Sigmoid colon (tissue), 4 donors: ENCODE measurements around the gene SMIM20.

ENCODE experiments used
- EP300 ChIP-seq, 4 donors: sonication (generic); formaldehyde crosslinking; IDR thresholded peaks; one replicate each; pipeline ENCODE4 v1.6.1; 2017; ENCODE audit warnings: antibody characterized with exemption in 4 of 4
- POLR2A ChIP-seq, 2 donors: fragments of 450-650 bp; IDR thresholded peaks; one replicate each; pipeline ENCODE4 v1.6.1; 2016; ENCODE audit warnings: antibody characterized with exemption in 2 of 2, mild to moderate bottlenecking in 2 of 2, moderate library complexity in 2 of 2
- TF ChIP-seq, protein P1 (sequence below), 4 experiments: fragments of 450-650 bp in 3 of 4; fragments of 200-600 bp in 1 of 4; IDR thresholded peaks; one replicate each; pipeline ENCODE4 v1.5.1; 2016 to 2019; ENCODE audit warnings: antibody characterized with exemption in 4 of 4, mild to moderate bottlenecking in 3 of 4, moderate library complexity in 2 of 4

DNA sequence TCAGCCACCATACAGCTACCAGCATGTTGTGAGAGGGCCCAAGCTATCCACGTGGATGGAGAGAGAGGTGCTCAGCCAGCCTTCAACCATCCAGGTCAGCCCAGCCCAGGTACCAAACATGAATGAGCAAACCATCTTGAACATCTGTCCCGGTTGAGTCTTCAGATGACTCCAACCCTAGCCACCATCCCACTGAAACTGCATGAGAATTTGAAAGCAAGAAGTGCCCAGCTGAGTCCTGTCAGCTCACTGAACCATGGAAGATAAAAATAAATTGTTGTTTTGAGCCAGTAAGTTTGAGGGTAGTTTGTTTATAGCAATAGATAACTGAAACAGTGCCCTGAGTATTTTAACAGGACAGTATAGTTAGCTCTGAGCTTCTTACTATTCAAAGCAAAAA is 43.9 kb upstream of the SMIM20 start:
- TF ChIP-seq POLR2A (IDR thresholded peaks at IDR 0.05) (no peak), EP300 (IDR thresholded peaks at IDR 0.05) (no peak)
- TF ChIP-seq, protein P1, sequence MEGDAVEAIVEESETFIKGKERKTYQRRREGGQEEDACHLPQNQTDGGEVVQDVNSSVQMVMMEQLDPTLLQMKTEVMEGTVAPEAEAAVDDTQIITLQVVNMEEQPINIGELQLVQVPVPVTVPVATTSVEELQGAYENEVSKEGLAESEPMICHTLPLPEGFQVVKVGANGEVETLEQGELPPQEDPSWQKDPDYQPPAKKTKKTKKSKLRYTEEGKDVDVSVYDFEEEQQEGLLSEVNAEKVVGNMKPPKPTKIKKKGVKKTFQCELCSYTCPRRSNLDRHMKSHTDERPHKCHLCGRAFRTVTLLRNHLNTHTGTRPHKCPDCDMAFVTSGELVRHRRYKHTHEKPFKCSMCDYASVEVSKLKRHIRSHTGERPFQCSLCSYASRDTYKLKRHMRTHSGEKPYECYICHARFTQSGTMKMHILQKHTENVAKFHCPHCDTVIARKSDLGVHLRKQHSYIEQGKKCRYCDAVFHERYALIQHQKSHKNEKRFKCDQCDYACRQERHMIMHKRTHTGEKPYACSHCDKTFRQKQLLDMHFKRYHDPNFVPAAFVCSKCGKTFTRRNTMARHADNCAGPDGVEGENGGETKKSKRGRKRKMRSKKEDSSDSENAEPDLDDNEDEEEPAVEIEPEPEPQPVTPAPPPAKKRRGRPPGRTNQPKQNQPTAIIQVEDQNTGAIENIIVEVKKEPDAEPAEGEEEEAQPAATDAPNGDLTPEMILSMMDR (IDR thresholded peaks at IDR 0.05), result no peak
